Measurements from ENCODE around the gene PTPRN2. TPM values are rescaled to one million over a fixed set of nuclear protein-coding genes. Genes with fewer than 3 reads are reported as not detected.

The PTPRN2 gene
- total RNA-seq, 8 experiments from 2014 or later: 0.10 to 19.7 (median 10.8) TPM; not detected in 1

DNA sequence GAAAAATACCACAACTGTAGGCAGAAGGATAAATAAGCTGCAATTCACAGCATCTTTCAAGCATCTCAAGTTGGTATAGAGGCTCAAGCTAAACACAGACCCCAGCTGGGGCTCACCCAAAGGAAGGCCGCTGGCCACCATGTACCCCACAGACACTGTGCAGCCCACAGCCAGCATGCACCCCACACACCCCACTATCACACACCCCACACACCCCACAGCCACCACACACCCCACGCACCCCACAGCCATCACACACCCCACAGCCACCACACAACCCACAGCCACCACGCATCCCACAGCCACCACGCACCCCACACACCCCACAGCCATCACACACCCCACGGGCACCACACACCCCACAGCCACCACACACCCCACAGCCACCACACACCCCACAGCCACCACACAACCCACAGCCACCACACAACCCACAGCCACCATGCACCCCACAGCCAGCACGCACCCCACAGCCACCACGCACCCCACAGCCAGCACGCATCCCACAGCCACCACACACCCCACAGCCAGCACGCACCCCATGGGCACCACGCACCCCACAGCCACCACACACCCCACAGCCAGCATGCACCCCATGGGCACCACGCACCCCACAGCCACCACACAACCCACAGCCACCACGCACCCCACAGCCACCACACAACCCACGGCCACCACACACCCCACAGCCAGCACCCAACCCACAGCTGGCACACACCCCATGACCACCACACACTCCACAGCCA lies 1036.1 kb downstream of the PTPRN2 start:
- 36 to 40% methylated on average over 1 to 3 of the region's 13 CpGs; no CpG with 5 or more reads in 8 of the 10 experiments for WGBS, 10 experiments
- ATAC-seq (replicated peaks in 6 of 8): no peak
- H3K4me1 ChIP-seq (replicated peaks in 1 of 2): peaks cover 7 to 46% of the 10 kb centered on the region in 2 donors
- H3K4me3 ChIP-seq: no peak overlapping the region
- in situ Hi-C loops (cut with MboI; ENCODE audit: low pct_unique_long_range_greater_than_20kb in 2 of 9, low sequenced_read_pairs in 9 of 9, unreplicated experiment in 9 of 9): no loop called here
- H3K27ac ChIP-seq: peak overlapping the region in 1 of 2 donors; percentile 64

DNA sequence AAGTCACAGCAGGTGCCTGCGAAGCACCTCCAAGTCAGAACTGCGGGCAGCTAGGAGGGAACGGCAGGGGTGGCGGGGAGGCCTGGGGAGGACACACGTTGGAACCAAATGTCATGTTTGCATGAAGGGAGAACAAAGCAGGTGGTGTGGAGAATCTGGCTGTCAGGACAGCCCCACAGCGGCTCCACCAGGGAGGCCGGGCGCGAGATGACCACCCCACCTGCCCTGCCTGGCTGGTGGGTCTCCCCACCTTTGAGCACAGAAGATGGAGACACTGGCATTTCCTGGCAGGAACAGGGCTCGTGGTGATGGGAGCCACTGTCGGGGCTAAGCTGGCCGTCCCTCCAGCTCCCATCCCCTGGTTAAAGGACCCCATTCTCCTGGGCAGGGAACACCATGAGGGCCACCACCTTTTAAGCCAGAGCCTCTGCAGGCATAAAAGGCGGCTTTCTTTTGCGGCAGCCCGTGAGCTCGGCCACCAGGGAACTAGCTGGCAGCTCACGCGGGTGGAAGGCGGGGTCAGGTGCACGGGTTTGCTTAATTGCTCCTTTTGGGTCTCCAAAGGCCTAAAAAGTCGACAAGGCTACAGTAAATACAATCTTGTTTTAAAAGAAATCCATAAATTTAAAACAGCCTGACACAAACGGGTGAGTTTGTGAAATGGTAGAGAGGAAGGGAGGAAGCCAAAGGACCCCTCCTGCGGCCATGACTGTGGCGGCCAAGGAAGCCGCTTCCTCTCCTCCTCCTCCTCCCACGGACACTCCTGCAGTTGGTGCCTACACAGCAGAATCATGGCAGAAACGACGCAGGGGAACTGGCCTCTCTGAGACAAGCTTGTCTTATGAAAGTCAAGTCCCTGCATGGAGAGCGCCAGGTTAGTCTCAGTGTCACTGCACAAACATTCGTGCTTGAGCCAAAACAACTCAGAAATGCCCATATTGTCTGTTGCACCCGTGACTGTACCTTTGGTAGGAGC lies 1037.0 kb downstream of the PTPRN2 start:
- ATAC-seq (replicated peaks in 6 of 8): no peak
- no peak overlapping the region for H3K4me3 ChIP-seq
- H3K27ac ChIP-seq: peak overlapping the region in 1 of 2 donors; percentile 64
- in situ Hi-C loops (cut with MboI; ENCODE audit: low pct_unique_long_range_greater_than_20kb in 2 of 9, low sequenced_read_pairs in 9 of 9, unreplicated experiment in 9 of 9): no loop called here
- 17 to 100% (median 53%) methylated on average over 1 to 15 of the region's 31 CpGs; no CpG with 5 or more reads in 1 of the 10 experiments for WGBS, 10 experiments
- H3K4me1 ChIP-seq (replicated peaks in 1 of 2): peaks cover 7 to 46% of the 10 kb centered on the region in 2 donors

DNA sequence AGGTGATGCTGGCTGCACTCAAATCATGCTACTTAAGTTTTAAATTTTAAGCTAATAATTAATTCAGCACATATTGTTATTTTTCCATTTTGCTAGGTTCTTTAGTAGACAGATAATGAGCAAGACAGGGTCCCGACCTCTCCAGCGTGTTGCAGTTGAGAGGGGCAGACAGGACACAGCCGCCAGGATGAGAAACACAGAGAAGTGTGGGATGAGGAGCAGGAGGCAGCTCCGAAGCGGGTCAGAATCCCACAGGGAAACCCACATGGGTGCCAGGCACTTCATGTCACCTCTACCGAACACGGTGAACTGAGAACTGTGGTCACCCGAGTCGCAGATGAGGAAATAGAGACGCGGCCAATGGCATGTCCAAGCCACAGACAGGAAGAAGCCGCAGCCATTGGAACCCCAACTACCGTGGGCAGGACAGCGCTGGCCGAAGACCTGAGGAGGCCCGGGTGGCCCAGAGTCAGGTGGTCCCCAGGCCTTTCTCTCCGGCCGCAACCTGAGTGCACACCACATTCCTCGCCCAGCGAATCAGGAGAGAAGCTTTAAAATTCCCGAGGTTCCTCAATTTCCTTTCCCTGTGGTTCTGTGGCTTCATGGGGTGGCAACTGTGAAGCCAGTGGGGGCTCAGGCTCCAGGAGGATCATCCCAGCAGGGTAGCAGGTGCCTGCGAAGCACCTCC lies 1037.9 kb downstream of the PTPRN2 start:
- 0 to 91% (median 47%) methylated on average over 1 to 15 of the region's 22 CpGs; no CpG with 5 or more reads in 4 of the 10 experiments for WGBS, 10 experiments
- in situ Hi-C loops (cut with MboI; ENCODE audit: low pct_unique_long_range_greater_than_20kb in 2 of 9, low sequenced_read_pairs in 9 of 9, unreplicated experiment in 9 of 9): no loop called here

DNA sequence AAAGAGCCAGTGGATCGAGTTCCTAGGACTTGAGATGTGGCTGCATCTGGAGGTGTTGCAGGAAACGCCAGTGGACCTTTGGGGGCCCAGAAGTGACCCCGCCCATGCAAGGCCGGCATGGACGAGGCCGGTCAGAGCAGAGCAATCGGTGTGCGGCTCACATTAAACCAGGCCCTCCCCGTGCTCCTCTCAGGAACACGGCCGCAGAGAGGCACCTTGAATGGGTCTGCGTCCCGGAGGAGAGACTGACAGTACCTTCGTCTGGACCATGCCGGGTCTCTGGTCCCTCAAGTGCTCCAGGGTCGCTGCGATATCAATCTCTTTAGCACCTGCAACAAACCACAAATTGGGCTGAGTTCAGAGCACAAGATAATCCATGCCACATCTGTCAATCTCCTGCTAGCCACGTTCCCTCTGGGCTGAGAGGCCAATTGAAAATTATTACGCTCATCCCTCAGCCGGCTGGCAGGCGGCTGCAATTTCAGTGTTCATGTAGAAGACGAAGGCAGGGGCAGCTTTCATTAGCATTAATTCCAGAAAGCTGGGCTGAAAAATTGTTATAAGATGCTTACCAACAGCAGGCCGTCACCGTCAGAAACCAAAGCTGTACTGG lies 1038.8 kb downstream of the PTPRN2 start:
- ATAC-seq (replicated peaks in 6 of 8): peak in 5 of 8 experiments; percentile 12 to 82 (median 73)
- Histone ChIP-seq H3K4me3 (no peak overlapping the region), H3K27ac (peak overlapping the region in 1 of 2 donors; percentile 64), H3K4me1 (replicated peaks in 1 of 2) (peaks cover 7 to 46% of the 10 kb centered on the region in 2 donors)
- in situ Hi-C loops (cut with MboI; ENCODE audit: low pct_unique_long_range_greater_than_20kb in 2 of 9, low sequenced_read_pairs in 9 of 9, unreplicated experiment in 9 of 9): no loop called here
- WGBS, 10 experiments: 4 to 92% (median 60%) methylated on average over 2 to 16 of the region's 24 CpGs

More for the DNA sequence above, 1037.9 kb downstream of the PTPRN2 start:
- ATAC-seq (replicated peaks in 6 of 8): no peak
- H3K27ac ChIP-seq: peak overlapping the region in 1 of 2 donors; percentile 64
- H3K4me1 ChIP-seq (replicated peaks in 1 of 2): peaks cover 7 to 46% of the 10 kb centered on the region in 2 donors
- H3K4me3 ChIP-seq: no peak overlapping the region

DNA sequence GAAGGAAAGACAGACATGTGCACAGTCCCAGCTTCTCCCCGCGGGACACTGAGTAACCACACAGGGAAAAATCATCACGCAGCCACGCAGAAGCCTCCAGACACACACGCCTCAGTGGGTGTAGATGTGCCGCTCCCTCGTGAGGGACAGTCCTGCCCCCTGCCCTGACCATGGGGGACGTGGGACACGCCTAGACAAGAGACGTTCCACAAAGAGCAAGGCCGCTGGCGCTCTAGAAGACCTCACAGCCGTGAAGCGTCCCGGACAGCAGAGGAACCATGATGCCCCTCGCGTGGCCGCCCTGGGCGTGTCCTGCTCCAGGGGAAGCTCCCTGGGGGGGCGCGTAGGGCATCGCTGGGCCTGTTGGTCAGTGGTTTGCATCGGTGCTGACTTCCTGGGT lies 1040.0 kb downstream of the PTPRN2 start:
- in situ Hi-C loops (cut with MboI; ENCODE audit: low pct_unique_long_range_greater_than_20kb in 2 of 9, low sequenced_read_pairs in 9 of 9, unreplicated experiment in 9 of 9): no loop called here
- peaks cover 7 to 36% of the 10 kb centered on the region in 2 donors for H3K4me1 ChIP-seq (replicated peaks in 1 of 2)
- H3K4me3 ChIP-seq: no peak overlapping the region
- ATAC-seq (replicated peaks in 6 of 8): no peak
- no peak overlapping the region for H3K27ac ChIP-seq
- WGBS, 10 experiments: 43 to 98% methylated on average over 10 to 18 of the region's 23 CpGs; no CpG with 5 or more reads in 8 of the 10 experiments

DNA sequence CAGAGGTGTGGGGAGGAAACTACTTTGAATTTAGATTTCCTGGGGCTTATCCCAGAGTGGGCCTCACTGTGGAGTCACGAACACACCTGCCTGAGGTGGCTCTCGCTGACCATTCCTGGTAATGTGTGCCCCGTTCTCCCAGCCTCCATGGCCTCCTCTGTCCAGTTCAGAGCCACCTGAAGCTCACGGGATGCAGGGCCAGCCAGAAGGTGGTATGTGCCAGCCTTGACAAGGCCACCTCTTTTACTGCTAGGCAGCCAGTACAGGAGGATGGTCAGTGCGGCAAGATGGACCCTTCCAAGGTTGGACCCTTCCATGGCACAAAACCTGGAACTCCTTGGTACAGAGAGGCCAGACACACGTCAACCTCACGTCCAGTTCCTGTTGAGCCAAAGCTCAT lies 1040.5 kb downstream of the PTPRN2 start:
- no peak for ATAC-seq (replicated peaks in 6 of 8)
- in situ Hi-C loops (cut with MboI; ENCODE audit: low pct_unique_long_range_greater_than_20kb in 2 of 9, low sequenced_read_pairs in 9 of 9, unreplicated experiment in 9 of 9): no loop called here

DNA sequence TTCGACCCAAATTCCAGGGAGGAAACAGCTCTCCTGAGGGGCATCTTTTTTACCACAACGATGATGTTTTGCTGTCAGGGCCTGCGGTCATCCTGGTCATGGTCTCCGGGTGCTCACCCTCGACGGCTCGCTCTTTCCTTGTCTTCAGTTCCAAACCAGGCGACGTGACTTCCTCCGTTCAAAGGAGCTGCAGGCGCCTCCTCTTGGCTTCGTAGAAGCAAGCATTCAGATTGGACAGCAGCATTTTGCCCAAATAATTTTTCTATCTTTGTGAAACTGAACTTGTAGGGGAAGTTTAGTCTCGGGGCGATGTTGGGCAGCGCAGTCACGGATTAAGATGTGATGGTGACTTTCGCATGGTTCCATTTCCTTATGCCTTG lies 1042.0 kb downstream of the PTPRN2 start:
- Histone ChIP-seq H3K4me1 (replicated peaks in 1 of 2) (peaks cover 7 to 23% of the 10 kb centered on the region in 2 donors), H3K27ac (no peak overlapping the region), H3K4me3 (no peak overlapping the region)
- in situ Hi-C loops (cut with MboI; ENCODE audit: low pct_unique_long_range_greater_than_20kb in 2 of 9, low sequenced_read_pairs in 9 of 9, unreplicated experiment in 9 of 9): no loop called here
- WGBS, 10 experiments: 53 to 93% (median 83%) methylated on average over 3 to 15 of the region's 17 CpGs; no CpG with 5 or more reads in 2 of the 10 experiments
- no peak for ATAC-seq (replicated peaks in 6 of 8)

More for the DNA sequence above, 1040.5 kb downstream of the PTPRN2 start:
- Histone ChIP-seq H3K4me1 (replicated peaks in 1 of 2) (peaks cover 7 to 31% of the 10 kb centered on the region in 2 donors), H3K4me3 (no peak overlapping the region), H3K27ac (no peak overlapping the region)
- whole genome bisulfite sequencing, 10 experiments: 60 to 100% (median 80%) methylated on average over 3 to 6 of the region's 7 CpGs; no CpG with 5 or more reads in 7 of the 10 experiments

DNA sequence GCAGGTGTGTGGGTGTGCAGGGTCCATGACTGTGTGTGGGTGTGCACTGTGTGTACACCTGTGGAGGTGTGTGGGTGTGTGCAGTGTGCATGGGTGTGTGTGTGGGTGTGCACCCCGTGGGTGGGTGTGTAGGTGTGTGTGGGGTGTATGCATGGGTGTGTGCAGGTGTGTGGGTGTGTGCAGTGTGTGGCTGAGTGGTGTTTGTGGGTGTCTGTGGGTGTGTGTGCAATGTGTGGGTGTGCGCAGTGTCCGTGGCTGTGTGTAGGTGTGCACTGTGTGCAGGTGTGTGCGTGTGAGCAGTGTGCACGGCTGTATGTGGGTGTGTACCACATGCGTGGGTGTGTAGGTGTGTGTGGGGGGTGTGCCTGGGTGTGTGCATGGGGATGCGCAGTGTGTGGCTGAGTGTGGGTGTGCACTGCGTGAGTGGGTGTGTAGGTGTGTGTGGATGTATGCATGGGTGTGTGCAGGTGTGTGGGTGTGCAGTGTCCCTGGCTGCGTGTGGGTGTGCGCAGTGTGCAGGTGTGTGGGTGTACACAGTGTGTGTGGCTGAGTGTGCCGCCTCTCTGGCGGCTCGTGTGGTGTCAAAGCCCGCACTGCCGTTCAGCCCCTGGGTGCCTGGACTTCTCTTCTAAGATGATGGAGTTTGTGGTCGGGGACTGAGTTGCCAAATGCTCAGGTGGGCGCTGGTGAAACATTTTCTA lies 1042.5 kb downstream of the PTPRN2 start:
- in situ Hi-C loops (cut with MboI; ENCODE audit: low pct_unique_long_range_greater_than_20kb in 2 of 9, low sequenced_read_pairs in 9 of 9, unreplicated experiment in 9 of 9): no loop called here
- Histone ChIP-seq H3K4me1 (replicated peaks in 1 of 2) (peaks cover 7 to 18% of the 10 kb centered on the region in 2 donors), H3K27ac (no peak overlapping the region), H3K4me3 (no peak overlapping the region)
- no peak for ATAC-seq (replicated peaks in 6 of 8)
- WGBS, 10 experiments: 52 to 92% (median 90%) methylated on average over 3 to 9 of the region's 17 CpGs; no CpG with 5 or more reads in 7 of the 10 experiments

DNA sequence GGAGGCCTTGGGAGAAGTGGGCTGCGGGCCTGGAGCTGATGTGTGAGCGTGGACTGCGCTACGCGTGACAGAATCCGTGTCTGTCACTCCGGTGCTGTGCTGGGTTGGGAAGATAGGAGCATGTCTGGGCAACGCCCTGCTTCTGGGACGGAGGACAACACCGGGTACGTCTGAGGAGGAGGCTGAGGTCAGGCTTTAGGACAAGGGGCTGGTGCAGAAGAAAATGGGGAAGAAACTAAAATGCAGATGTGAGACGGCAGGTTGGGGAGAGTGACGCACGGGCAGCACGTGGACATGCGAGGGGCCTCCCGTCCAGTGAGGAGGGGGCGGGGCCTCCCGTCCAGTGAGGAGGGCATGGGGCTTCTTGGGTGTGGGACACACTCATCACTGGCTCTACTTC lies 1043.4 kb downstream of the PTPRN2 start:
- in situ Hi-C loops (cut with MboI; ENCODE audit: low pct_unique_long_range_greater_than_20kb in 2 of 9, low sequenced_read_pairs in 9 of 9, unreplicated experiment in 9 of 9): no loop called here
- Histone ChIP-seq H3K4me1 (replicated peaks in 1 of 2) (peaks cover 0 to 9% of the 10 kb centered on the region in 2 donors), H3K4me3 (no peak overlapping the region), H3K27ac (no peak overlapping the region)
- ATAC-seq (replicated peaks in 6 of 8): no peak
- WGBS, 10 experiments: 74 to 98% (median 87%) methylated on average over 1 to 14 of the region's 19 CpGs; no CpG with 5 or more reads in 3 of the 10 experiments

DNA sequence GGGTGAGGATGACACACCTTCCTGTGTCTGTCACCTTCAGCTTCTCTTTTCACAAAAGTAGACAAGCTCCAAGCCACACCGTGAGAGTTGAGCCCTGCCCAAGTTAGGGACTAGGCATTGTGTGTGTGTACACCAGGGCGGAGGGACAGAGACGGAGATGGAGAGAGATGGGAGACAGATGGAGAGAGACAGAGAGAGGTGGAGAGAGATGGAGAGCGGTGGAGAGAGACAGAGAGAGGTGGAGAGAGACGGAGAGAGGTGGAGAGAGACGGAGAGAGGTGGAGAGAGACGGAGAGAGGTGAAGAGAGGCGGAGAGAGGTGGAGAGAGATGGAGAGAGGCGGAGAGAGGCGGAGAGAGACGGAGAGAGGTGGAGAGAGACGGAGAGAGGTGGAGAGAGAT lies 1043.8 kb downstream of the PTPRN2 start:
- in situ Hi-C loops (cut with MboI; ENCODE audit: low pct_unique_long_range_greater_than_20kb in 2 of 9, low sequenced_read_pairs in 9 of 9, unreplicated experiment in 9 of 9): no loop called here
- Histone ChIP-seq H3K4me3 (no peak overlapping the region), H3K27ac (no peak overlapping the region), H3K4me1 (replicated peaks in 1 of 2) (peaks cover 0 to 5% of the 10 kb centered on the region in 2 donors)
- no peak for ATAC-seq (replicated peaks in 6 of 8)
- 3 to 96% (median 65%) methylated on average over 1 to 12 of the region's 12 CpGs; no CpG with 5 or more reads in 2 of the 10 experiments for WGBS, 10 experiments

DNA sequence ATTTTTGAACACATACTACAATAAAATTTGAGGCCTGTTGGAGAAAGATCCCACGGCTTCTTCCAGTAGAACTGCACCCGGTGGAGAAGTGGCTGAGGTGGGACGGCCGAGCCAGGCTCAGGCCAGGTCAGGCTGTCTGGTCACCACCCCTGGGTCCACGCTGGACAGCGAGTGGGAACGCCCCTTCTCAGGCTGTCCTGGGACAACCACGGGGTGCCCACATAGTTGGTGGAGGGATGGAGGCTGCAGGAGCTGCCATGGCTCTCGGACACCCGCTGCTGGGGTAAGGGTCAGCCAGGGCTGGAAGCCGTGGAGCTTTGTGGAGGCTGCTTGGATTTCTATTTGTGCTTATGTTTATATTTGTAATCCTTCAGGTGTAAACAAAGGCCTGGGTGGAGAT lies 1044.3 kb downstream of the PTPRN2 start:
- H3K27ac ChIP-seq: no peak overlapping the region
- H3K4me1 ChIP-seq (replicated peaks in 1 of 2): no peaks in the 10 kb centered on the region
- no peak for ATAC-seq (replicated peaks in 6 of 8)
- H3K4me3 ChIP-seq: no peak overlapping the region
- WGBS, 10 experiments: 25 to 93% (median 60%) methylated on average over 1 to 7 of the region's 11 CpGs; no CpG with 5 or more reads in 2 of the 10 experiments
- in situ Hi-C loops (cut with MboI; ENCODE audit: low pct_unique_long_range_greater_than_20kb in 2 of 9, low sequenced_read_pairs in 9 of 9, unreplicated experiment in 9 of 9): no loop called here
